PC-9 (cell line): ENCODE measurements around the gene FGD5.

ENCODE experiments used
- EZH2 ChIP-seq: fragments of 200-600 bp; sonication (generic); IDR thresholded peaks from 2 replicates; pipeline ENCODE4 v1.8.0; 2017; ENCODE audit warnings: antibody characterized with exemption, low read depth
- TF ChIP-seq, protein P1 (sequence below): fragments of 200-600 bp; sonication (generic); conservative IDR thresholded peaks from 2 replicates; pipeline ENCODE4 v1.6.1; 2017; ENCODE audit warnings: mixed run types, antibody characterized with exemption, mild to moderate bottlenecking, moderate library complexity

DNA sequence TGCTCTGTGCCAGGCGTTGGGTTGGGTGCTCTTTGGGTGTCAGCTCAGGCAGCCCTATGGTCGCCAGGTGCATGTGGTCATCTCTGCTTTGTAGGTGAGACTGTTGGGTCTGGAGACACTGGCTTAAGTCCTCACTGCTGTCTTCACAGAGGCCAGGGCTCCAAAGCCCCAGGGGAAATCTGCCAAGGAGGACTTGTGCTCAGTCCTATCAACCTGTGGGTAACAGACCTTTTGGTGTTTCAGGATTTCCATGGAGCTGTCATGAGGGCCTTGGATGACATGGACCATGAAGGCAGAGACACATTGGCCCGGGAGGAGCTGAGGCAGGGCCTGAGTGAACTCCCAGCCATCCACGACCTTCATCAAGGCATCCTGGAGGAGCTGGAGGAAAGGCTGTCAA is 78.5 kb downstream of the FGD5 start:
- TF ChIP-seq, protein P1, sequence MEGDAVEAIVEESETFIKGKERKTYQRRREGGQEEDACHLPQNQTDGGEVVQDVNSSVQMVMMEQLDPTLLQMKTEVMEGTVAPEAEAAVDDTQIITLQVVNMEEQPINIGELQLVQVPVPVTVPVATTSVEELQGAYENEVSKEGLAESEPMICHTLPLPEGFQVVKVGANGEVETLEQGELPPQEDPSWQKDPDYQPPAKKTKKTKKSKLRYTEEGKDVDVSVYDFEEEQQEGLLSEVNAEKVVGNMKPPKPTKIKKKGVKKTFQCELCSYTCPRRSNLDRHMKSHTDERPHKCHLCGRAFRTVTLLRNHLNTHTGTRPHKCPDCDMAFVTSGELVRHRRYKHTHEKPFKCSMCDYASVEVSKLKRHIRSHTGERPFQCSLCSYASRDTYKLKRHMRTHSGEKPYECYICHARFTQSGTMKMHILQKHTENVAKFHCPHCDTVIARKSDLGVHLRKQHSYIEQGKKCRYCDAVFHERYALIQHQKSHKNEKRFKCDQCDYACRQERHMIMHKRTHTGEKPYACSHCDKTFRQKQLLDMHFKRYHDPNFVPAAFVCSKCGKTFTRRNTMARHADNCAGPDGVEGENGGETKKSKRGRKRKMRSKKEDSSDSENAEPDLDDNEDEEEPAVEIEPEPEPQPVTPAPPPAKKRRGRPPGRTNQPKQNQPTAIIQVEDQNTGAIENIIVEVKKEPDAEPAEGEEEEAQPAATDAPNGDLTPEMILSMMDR, result no peak
- TF ChIP-seq EZH2, result no peak
